ENCODE results near the gene SMARCD1. TPM values are rescaled to one million over a fixed set of nuclear protein-coding genes. Genes with fewer than 3 reads are reported as not detected.
A peak's percentile ranks its signal among the peaks of the same experiment; 100 is the strongest.

The SMARCD1 gene
- total and polyA plus RNA-seq, 11 donors: 8.5 to 35.7 (median 19.3) TPM

DNA sequence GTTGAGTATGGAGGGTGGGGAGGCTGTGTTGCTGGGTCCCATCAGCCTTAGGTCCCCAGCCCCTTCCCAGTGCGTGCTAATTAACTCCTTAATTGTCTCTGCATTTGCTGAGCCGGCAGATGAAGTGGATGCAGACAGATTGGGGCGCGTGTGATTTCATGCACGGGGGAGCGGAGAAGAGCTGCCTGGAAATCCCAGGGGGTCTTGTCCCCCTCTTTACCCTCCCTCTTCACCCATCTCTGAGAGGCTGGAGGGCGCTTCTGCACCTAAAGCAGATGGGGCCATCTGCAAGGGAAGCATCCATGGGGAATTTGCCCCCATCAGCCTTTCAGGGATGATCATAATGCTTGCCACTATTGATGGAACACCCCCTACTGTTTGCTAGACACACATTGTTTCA, 32.2 kb upstream of the SMARCD1 start:
- no peaks in the 10 kb centered on the region for H3K36me3 ChIP-seq
- no peak for ATAC-seq
- DNase-seq: no peak
- no peak overlapping the region for H3K27ac ChIP-seq
- 86 to 93% (median 92%) methylated on average over 7 of the region's 7 CpGs for WGBS, 4 donors
- H3K9me3 ChIP-seq: no peaks in the 10 kb centered on the region
- no peak overlapping the region for H3K4me3 ChIP-seq
- peaks cover 0 to 35% (median 18%) of the 10 kb centered on the region in 12 donors for H3K4me1 ChIP-seq
- H3K27me3 ChIP-seq: peaks cover 0 to 23% (median 0%) of the 10 kb centered on the region in 9 donors
- TF ChIP-seq, protein P1, sequence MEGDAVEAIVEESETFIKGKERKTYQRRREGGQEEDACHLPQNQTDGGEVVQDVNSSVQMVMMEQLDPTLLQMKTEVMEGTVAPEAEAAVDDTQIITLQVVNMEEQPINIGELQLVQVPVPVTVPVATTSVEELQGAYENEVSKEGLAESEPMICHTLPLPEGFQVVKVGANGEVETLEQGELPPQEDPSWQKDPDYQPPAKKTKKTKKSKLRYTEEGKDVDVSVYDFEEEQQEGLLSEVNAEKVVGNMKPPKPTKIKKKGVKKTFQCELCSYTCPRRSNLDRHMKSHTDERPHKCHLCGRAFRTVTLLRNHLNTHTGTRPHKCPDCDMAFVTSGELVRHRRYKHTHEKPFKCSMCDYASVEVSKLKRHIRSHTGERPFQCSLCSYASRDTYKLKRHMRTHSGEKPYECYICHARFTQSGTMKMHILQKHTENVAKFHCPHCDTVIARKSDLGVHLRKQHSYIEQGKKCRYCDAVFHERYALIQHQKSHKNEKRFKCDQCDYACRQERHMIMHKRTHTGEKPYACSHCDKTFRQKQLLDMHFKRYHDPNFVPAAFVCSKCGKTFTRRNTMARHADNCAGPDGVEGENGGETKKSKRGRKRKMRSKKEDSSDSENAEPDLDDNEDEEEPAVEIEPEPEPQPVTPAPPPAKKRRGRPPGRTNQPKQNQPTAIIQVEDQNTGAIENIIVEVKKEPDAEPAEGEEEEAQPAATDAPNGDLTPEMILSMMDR (IDR thresholded peaks at IDR 0.05): no peak
- TF ChIP-seq POLR2A (IDR thresholded peaks at IDR 0.05): no peak
- intact Hi-C loops (cut with DNase I): loop anchor here in 5 of 10 donors (5.0 to 10.0 kb wide), 4 partner anchors 86 to 278 kb away; no protein-coding TSS in a partner anchor

DNA sequence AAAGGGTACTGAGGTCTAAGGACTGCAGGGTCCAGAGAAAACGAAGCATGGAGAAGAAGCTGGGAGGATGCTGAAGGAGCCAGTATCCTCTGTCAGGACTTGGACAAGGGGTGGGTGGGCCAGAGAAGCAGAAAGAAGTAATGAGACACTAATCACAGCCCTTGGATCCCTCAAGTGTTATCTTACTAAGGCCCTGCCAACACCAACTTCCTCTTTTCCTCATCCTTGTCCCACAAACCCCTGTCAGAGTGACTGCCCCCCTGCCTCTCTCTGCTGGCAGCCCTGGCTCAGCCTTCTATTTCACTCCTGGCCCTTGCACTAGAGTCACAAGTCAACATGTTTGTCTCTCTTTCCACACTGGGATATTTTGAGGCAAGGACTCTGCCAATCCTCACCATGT, 31.6 kb upstream of the SMARCD1 start:
- no peak for DNase-seq
- TF ChIP-seq POLR2A (IDR thresholded peaks at IDR 0.05): no peak
- TF ChIP-seq, protein P1 (IDR thresholded peaks at IDR 0.05): no peak

DNA sequence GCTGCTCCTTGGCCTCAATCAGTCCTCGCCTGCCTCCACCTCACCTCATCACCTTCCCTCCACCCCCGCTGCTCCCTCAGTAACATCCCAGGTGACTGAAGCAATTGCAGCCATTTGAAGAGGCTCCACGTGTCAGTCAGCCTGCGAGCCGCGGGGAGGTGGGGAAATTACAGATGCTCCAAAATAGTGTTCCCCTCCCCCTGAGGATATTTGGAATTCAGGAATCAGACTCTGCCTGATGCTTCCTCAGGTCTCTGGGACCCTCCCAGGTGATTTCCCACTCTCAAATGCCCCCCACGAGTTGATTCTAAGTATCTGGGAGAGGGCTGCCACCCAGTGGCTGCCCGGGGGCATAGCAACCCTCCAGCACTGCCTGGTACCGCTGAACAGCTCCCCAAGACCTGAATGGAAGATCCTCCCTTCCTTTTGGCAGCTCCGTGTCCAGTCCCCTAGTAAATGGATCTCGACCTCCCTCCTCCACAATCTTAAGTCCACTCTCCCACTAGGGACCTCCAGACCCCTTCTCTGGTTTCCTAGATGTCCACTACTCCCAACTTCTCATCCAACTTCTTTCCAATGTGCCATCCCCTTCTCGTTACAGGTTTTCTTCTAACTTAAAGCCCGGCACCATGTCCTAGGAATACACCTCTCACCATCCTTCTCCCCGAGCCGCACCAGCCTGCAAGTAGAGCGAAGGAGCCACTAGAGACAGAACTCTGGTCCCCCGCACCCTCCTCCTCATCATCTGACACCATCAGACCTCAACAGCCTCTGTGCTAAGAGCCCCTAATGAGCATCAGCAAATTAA, 29.1 kb upstream of the SMARCD1 start:
- 8 to 12% (median 9%) methylated on average over 16 to 17 of the region's 17 CpGs for WGBS, 4 donors
- Histone ChIP-seq H3K4me1 (peaks cover 0 to 31% (median 16%) of the 10 kb centered on the region in 12 donors), H3K36me3 (no peaks in the 10 kb centered on the region), H3K4me3 (no peak overlapping the region), H3K27ac (no peak overlapping the region), H3K9me3 (no peaks in the 10 kb centered on the region), H3K27me3 (peaks cover 0 to 27% (median 0%) of the 10 kb centered on the region in 9 donors)
- DNase-seq (peak in 2 of 5 donors; percentile 45 to 64), ATAC-seq (peak; percentile 55 to 71 (median 58))
- intact Hi-C loops (cut with DNase I): loop anchor here (1.0 to 10.0 kb wide), 9 partner anchors 81 to 281 kb away; partner anchors contain the start of gene AQP6 (in 1 of the 10)
- TF ChIP-seq, protein P1 (IDR thresholded peaks at IDR 0.05): peak; percentile 76 to 96 (median 95)
- no peak for TF ChIP-seq POLR2A (IDR thresholded peaks at IDR 0.05)

More for the DNA sequence above, 31.6 kb upstream of the SMARCD1 start:
- H3K4me3 ChIP-seq: no peak overlapping the region
- peaks cover 0 to 28% (median 0%) of the 10 kb centered on the region in 9 donors for H3K27me3 ChIP-seq
- no peaks in the 10 kb centered on the region for H3K9me3 ChIP-seq
- no peak overlapping the region for H3K27ac ChIP-seq
- no peaks in the 10 kb centered on the region for H3K36me3 ChIP-seq
- 76 to 83% (median 81%) methylated on average over 1 of the region's 1 CpG for WGBS, 4 donors
- peaks cover 0 to 37% (median 19%) of the 10 kb centered on the region in 12 donors for H3K4me1 ChIP-seq
- intact Hi-C loops (cut with DNase I): loop anchor here in 5 of 10 donors (5.0 to 10.0 kb wide), 4 partner anchors 86 to 279 kb away; no protein-coding TSS in a partner anchor
- ATAC-seq: no peak

DNA sequence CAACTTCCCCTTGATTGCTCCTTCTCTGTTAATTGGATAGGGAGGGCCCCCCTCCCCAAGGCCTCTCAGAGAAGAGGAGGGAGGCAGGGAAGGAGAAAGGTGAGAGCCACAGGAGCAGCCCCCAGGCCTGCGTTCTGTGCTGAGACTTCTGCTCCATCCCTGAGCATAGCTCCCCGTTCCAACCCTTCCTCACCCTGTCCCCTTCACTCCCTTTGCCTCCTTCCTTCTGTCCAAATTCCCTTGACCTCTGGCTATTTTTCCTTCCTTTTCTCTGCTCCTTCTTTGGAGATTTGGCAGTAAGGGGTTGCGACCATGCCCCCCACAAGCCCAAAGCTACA, 28.5 kb upstream of the SMARCD1 start:
- peak overlapping the region in 6 of 12 donors; percentile 53 to 86 (median 70) for H3K4me3 ChIP-seq
- 16 to 19% (median 17%) methylated on average over 3 of the region's 3 CpGs for WGBS, 4 donors

More for the DNA sequence above, 28.5 kb upstream of the SMARCD1 start:
- Histone ChIP-seq H3K9me3 (no peaks in the 10 kb centered on the region), H3K27me3 (peaks cover 0 to 27% (median 0%) of the 10 kb centered on the region in 9 donors), H3K36me3 (no peaks in the 10 kb centered on the region), H3K4me1 (peaks cover 0 to 32% (median 15%) of the 10 kb centered on the region in 12 donors), H3K27ac (no peak overlapping the region)
- intact Hi-C loops (cut with DNase I): loop anchor here (1.0 to 10.0 kb wide), 9 partner anchors 82 to 282 kb away; partner anchors contain the start of gene AQP6 (in 1 of the 10)
- TF ChIP-seq, protein P1 (IDR thresholded peaks at IDR 0.05): no peak
- no peak for TF ChIP-seq POLR2A (IDR thresholded peaks at IDR 0.05)
- DNase-seq (no peak), ATAC-seq (no peak)
